Nephron (organoid): ENCODE measurements around the gene HOXD10.
A peak's percentile ranks its signal among the peaks of the same experiment; 100 is the strongest.

Experiments used
- H3K27ac Mint-ChIP-seq, 3 experiments: 2 replicates each; pipeline ENCODE4 v1.8.0; 2020; ENCODE audit warnings: mixed read lengths in 3 of 3, mild to moderate bottlenecking in 2 of 3, moderate library complexity in 1 of 3
- H3K27me3 Mint-ChIP-seq: 2 replicates; pipeline ENCODE4 v1.8.0; 2021; ENCODE audit warnings: low read depth, mild to moderate bottlenecking, moderate library complexity, mixed read lengths
- H3K36me3 Mint-ChIP-seq: 2 replicates; pipeline ENCODE4 v1.8.0; 2020; ENCODE audit warnings: low read depth, mixed read lengths
- H3K4me1 Mint-ChIP-seq: 2 replicates; pipeline ENCODE4 v1.8.0; 2020; ENCODE audit warnings: mixed read lengths
- H3K4me3 Mint-ChIP-seq, 3 experiments: 2 replicates each; pipeline ENCODE4 v1.8.0; 2020; ENCODE audit warnings: mild to moderate bottlenecking in 3 of 3, mixed read lengths in 3 of 3, moderate library complexity in 2 of 3
- H3K9me3 Mint-ChIP-seq: 2 replicates; pipeline ENCODE4 v1.8.0; 2020; ENCODE audit warnings: mixed read lengths
- TF ChIP-seq, protein P1 (sequence below), 3 experiments: fragments of 200-600 bp; sonication (generic); IDR thresholded peaks; one replicate each; pipeline ENCODE4 v1.5.0; 2021; ENCODE audit warnings: antibody characterized with exemption in 3 of 3; ENCODE audit not compliant: unreplicated experiment in 3 of 3

HOXD10 gene

GRCh38 chr2:176159663-176160250 lies 43.2 kb downstream of the HOXD10 start:
- H3K4me3 Mint-ChIP-seq: peak overlapping the region; percentile 84 to 89 (median 88)
- peak overlapping the region; percentile 95 to 99 (median 99) for H3K27ac Mint-ChIP-seq
- TF ChIP-seq, protein P1, sequence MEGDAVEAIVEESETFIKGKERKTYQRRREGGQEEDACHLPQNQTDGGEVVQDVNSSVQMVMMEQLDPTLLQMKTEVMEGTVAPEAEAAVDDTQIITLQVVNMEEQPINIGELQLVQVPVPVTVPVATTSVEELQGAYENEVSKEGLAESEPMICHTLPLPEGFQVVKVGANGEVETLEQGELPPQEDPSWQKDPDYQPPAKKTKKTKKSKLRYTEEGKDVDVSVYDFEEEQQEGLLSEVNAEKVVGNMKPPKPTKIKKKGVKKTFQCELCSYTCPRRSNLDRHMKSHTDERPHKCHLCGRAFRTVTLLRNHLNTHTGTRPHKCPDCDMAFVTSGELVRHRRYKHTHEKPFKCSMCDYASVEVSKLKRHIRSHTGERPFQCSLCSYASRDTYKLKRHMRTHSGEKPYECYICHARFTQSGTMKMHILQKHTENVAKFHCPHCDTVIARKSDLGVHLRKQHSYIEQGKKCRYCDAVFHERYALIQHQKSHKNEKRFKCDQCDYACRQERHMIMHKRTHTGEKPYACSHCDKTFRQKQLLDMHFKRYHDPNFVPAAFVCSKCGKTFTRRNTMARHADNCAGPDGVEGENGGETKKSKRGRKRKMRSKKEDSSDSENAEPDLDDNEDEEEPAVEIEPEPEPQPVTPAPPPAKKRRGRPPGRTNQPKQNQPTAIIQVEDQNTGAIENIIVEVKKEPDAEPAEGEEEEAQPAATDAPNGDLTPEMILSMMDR (IDR thresholded peaks at IDR 0.05; ENCODE audit: unreplicated experiment in 3 of 3): no peak
- peaks cover 24% of the 10 kb centered on the region for H3K36me3 Mint-ChIP-seq
- H3K27me3 Mint-ChIP-seq: peaks cover 19% of the 10 kb centered on the region
- no peaks in the 10 kb centered on the region for H3K9me3 Mint-ChIP-seq
- H3K4me1 Mint-ChIP-seq: peaks cover 73% of the 10 kb centered on the region

GRCh38 chr2:176160251-176160985 lies 43.8 kb downstream of the HOXD10 start:
- TF ChIP-seq, protein P1 (IDR thresholded peaks at IDR 0.05; ENCODE audit: unreplicated experiment in 3 of 3): no peak
- H3K27me3 Mint-ChIP-seq: peaks cover 19% of the 10 kb centered on the region
- H3K9me3 Mint-ChIP-seq: no peaks in the 10 kb centered on the region
- peak overlapping the region; percentile 95 to 99 (median 99) for H3K27ac Mint-ChIP-seq
- H3K4me1 Mint-ChIP-seq: peaks cover 73% of the 10 kb centered on the region
- H3K4me3 Mint-ChIP-seq: peak overlapping the region; percentile 84 to 89 (median 88)
- peaks cover 18% of the 10 kb centered on the region for H3K36me3 Mint-ChIP-seq

DNA sequence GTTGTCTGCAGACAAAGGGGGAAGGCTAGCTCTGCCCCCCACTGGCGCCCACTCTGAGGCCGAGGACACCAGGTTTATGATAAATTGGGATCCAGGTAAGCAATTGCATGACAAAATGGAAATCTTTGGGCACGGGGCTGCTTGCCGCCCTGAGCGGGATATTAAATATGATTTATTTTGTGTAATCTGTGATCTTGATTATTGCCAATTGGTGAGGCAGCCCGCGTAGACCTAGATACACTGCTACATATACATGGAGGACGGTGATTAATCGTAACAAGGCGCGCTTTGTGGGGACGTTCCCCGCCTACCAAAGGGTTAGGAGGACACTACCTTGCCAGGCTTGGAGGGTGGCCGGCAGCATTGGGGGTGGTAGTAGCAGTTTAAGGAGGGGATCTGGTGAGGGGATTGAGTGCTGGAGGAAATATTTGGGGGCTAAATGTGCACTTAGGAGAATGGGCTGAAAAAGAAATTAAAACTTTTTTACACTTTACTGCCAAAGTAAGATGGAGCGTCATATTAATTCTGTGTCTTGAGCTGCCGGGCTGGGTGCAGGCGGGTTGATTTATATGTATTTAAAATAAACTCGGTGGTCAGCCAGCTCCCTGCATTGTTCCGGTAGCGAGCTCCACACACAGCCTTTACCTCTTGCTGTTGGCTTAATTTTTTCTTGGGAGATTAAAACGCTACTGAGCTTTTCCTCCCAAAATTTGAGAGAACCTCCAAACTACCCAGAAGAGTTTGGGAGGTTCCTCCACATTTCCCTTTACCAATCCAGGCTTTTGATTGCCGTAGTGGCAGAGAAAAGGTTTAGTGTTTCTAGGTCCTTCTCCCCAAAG lies 44.6 kb downstream of the HOXD10 start:
- peaks cover 19% of the 10 kb centered on the region for H3K27me3 Mint-ChIP-seq
- H3K36me3 Mint-ChIP-seq: peaks cover 14% of the 10 kb centered on the region
- no peaks in the 10 kb centered on the region for H3K9me3 Mint-ChIP-seq
- TF ChIP-seq, protein P1 (IDR thresholded peaks at IDR 0.05; ENCODE audit: unreplicated experiment in 3 of 3): no peak
- peak overlapping the region; percentile 95 to 99 (median 99) for H3K27ac Mint-ChIP-seq
- peaks cover 73% of the 10 kb centered on the region for H3K4me1 Mint-ChIP-seq
- H3K4me3 Mint-ChIP-seq: peak overlapping the region; percentile 84 to 89 (median 88)

DNA sequence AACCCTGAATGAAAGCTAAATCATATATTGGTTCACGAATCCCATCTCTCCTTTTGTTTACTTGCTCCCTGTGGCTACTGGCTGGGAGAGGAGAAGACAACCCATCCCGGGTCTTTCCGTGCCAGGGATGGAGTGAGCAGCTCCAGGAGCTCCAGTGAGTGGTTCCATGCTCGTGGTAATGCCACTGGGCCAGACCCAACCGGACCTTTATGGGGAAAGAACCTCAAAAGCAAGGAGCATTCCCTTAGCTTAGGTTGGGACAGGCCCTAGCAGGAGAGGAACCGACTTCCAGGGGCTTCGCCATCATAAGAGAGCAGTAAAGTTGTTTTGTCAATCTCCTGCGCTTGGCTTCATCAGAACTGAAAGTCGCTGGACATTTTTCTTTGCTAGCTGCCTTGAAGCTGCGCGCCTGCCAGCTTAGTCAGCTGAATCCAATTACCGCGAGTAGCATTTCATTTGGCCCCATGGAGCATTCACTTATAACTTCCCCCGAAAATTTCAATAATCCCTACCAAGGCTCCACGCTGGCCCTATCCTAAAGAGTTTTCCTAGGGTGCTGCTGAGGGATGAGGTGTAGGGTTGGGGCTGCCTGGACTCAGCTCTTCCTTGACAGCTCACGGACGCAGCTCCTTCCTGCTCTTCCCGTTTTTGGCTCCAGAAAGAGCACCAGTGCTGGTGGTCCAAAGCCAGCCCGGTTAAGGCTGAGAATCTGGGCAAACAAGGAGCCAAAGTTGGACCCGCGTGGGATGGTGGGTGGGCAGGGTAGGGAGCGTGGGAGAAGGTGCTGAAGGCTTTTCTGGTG lies 45.4 kb downstream of the HOXD10 start:
- Mint-ChIP-seq H3K27ac (peak overlapping the region; percentile 95 to 99 (median 99)), H3K36me3 (peaks cover 17% of the 10 kb centered on the region), H3K4me3 (peak overlapping the region; percentile 84 to 89 (median 88)), H3K9me3 (no peaks in the 10 kb centered on the region), H3K27me3 (peaks cover 22% of the 10 kb centered on the region), H3K4me1 (peaks cover 74% of the 10 kb centered on the region)
- TF ChIP-seq, protein P1 (IDR thresholded peaks at IDR 0.05; ENCODE audit: unreplicated experiment in 3 of 3): no peak

DNA sequence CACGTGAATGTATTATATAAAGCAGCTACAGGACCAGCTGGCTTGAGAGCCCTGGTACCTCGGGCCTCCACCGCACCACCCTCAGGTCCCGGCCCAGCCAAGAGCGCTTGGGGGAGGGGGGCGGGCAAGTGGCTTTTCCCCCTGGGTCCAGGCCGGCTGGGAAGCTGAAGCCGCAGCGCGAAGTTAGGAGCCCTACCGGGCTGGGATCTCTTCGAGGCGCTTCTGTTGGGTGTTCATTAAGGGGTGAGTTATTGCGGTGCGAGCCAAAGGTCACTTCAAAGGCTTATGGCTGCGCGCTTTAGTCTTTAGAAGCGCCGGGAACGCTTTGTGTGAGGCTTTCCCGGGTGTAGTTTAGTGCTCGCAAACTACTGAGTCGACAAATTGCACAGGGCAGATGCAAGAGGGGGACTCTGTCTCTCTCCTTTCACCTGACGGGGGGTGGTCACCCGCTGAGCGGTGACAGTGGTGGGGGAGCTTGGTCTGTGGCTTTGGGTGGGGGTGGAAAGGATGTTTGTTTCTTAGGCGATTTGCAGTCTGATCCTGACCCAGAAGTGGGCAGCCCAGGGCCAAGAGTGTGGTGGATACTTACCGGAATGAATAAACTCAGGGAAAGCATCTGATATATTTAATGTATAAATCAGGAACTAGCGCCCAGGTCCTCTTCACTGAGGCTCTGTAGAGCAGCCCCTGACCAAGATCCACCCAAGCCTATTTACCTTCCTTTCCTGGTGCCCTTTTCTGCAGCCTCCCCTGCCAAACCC lies 46.5 kb downstream of the HOXD10 start:
- peak overlapping the region; percentile 95 to 99 (median 99) for H3K27ac Mint-ChIP-seq
- H3K4me3 Mint-ChIP-seq: peak overlapping the region; percentile 83 to 84 (median 84)
- peaks cover 23% of the 10 kb centered on the region for H3K27me3 Mint-ChIP-seq
- TF ChIP-seq, protein P1 (IDR thresholded peaks at IDR 0.05; ENCODE audit: unreplicated experiment in 3 of 3): no peak
- H3K36me3 Mint-ChIP-seq: peaks cover 27% of the 10 kb centered on the region
- H3K4me1 Mint-ChIP-seq: peaks cover 77% of the 10 kb centered on the region
- H3K9me3 Mint-ChIP-seq: no peaks in the 10 kb centered on the region
